ENCODE results near the gene NKIRAS1. TPM values are rescaled to one million over a fixed set of nuclear protein-coding genes. Genes with fewer than 3 reads are reported as not detected.
"Not testable (repeated sequence)": the region's sequence is repeated elsewhere in the genome, so short reads cannot be mapped to it uniquely, and the experiment has no call there.

NKIRAS1 gene
- polyA plus RNA-seq, 4 donors = 14.6 to 18.2 (median 17.4) TPM

DNA sequence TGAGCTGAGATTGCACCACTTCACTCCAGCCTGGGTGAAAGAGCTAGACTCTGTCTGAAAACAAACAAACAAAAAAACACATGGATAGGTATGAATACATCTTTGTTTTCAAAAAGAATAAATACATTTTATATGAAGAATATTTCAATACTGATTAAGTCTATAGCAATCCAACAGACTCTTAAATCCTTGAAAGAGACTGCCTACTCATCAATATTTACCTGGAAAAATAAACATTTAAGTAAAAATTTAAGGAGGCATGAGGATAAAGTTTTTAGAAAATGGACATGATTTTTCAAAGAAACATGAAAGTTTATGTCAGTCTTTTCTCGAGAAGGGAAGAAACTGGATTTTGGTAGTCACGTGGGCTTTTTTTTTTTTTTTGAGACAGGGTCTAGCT, 5.4 kb downstream of the NKIRAS1 start:
- no peak for DNase-seq (ENCODE audit: low read depth in 4 of 4, low spot score in 2 of 4)

GRCh38 chr3:23909341-23909740, 7.4 kb downstream of the NKIRAS1 start:
- no peak for DNase-seq (ENCODE audit: low read depth in 4 of 4, low spot score in 2 of 4)

DNA sequence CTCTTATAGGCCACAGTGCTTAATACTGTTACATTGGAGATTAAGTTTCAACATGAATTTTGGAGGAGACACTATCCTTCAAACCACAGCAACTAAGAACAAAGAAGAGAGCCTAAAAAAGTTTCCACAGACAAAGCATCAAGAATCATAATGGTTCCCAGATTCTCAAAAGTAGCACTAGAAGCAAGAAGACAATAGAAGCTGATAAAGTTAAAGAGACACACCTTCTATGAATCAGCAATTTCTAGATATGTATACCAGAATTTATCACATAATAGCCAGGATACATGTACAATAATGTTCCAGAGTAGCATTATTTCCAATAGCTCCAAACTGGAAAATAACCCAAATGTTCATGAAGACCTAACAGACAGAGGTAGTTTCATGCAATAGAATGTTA, 12.2 kb downstream of the NKIRAS1 start:
- no peak for DNase-seq (ENCODE audit: low read depth in 4 of 4, low spot score in 2 of 4)

DNA sequence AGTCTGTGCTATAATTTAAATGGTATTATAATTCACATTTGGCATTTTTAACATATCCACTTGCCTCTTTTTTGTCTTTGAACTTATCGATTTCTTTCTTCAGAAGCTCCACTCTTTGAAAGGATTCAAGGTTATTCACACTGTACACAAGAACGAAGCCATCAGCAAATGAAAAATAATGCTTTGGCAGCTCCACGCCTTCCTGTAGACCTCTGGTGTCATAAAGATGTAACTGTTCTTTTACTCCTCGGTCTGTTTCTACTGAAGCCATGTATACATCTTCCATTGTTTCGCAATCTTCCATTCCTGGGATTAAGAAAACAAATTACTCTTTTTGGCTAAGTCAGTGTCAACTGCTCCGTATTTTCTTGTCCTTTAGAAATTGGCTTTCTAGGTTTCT, 16.0 kb downstream of the NKIRAS1 start:
- no peak for DNase-seq (ENCODE audit: low read depth in 4 of 4, low spot score in 2 of 4)

DNA sequence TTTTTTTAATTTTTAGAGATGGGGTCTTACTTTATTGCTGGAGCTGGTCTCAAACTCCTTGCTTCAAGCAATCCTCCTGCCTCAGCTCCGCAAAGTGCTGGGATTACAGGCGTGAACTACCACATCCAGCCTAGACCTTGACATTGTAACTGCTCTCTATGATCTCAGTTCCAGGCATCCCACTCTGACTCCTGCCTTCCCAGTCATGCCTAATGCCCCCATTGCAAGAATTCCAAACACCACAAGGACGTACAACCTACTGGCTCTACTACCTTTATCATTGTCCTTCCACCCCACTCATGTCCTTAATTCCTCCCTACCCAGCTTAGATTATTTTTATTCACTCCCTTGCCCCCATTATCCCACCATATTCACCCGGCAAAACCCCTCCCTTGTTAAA, 21.6 kb downstream of the NKIRAS1 start:
- DNase-seq (ENCODE audit: low read depth in 4 of 4, low spot score in 2 of 4) = no peak

DNA sequence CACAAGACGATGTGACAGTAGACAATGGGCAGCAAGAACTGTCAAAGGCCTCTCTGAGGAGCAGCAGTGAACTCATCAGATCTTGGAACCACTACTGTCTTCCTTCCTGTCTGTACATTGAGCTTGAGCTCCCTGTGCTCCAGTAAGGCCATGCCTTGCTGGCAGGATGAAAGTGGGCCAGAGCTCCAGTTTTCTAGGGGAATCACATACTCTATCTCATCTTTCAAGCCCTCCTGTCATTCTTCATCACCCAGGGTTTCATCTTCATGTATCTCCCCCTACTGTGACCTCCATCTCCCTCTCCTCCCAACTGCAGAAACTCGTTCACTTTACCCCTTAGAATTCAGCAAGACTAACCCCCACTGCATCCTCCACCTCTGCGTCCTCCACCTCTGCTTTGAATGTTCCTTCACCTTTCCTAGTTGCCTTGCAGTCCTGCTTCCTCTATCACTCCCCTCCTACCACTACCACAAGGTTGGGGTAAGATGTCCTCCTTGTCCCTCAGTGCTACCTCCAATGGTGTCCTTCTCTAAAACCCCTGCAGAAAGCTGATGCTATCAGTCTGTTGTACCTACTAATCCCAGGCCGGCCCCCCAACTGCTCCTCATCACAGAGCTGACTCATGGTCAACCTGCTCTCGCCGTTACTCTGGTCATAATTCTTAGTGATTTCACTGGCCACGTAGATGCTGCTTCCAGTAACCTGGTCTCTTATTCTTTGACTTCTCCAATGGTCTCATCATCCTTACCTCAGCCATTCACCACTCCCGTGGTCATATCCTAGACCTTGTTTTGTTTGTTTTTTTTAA, 22.3 kb downstream of the NKIRAS1 start:
- no peak for DNase-seq (ENCODE audit: low read depth in 4 of 4, low spot score in 2 of 4)

GRCh38 chr3:23889950-23890349, 26.8 kb downstream of the NKIRAS1 start:
- DNase-seq (ENCODE audit: low read depth in 4 of 4, low spot score in 2 of 4) = no peak

GRCh38 chr3:23889386-23889785, 27.4 kb downstream of the NKIRAS1 start:
- no peak for DNase-seq (ENCODE audit: low read depth in 4 of 4, low spot score in 2 of 4)

GRCh38 chr3:23888617-23889228, 28.1 kb downstream of the NKIRAS1 start:
- no peak for DNase-seq (ENCODE audit: low read depth in 4 of 4, low spot score in 2 of 4)

GRCh38 chr3:23886311-23886710, 30.5 kb downstream of the NKIRAS1 start:
- DNase-seq (ENCODE audit: low read depth in 4 of 4, low spot score in 2 of 4) = no peak

- no peak for DNase-seq (ENCODE audit: low read depth in 4 of 4, low spot score in 2 of 4)
Observed at GRCh38 chr3:23885210-23885609, 31.6 kb downstream of the NKIRAS1 start.

DNA sequence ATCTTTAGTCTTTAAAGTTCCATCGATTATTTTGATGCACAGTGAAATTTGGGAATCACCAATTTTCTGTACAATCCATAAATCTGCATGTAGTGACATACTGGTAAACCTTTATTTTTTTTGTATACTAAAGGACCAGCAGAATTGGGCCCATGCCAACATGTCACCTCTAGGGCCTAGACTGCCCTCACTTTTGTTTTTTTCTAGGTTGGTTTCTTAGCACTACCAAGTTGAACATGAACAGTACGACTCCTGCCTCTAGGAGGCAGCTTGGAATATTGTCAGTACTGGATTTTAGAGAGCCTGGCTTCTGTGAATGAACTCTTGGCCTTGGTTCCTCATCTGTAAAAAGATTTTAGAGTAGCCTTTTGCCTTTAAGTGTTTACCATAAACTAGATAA, 32.3 kb downstream of the NKIRAS1 start:
- no peak for DNase-seq (ENCODE audit: low read depth in 4 of 4, low spot score in 2 of 4)

GRCh38 chr3:23882487-23882918, 34.3 kb downstream of the NKIRAS1 start:
- DNase-seq (ENCODE audit: low read depth in 4 of 4, low spot score in 2 of 4) = no peak

GRCh38 chr3:23881993-23882392, 34.8 kb downstream of the NKIRAS1 start:
- DNase-seq (ENCODE audit: low read depth in 4 of 4, low spot score in 2 of 4) = not testable (repeated sequence)

- DNase-seq (ENCODE audit: low read depth in 4 of 4, low spot score in 2 of 4) = no peak
Observed at GRCh38 chr3:23880703-23881339, 36.0 kb downstream of the NKIRAS1 start.

DNA sequence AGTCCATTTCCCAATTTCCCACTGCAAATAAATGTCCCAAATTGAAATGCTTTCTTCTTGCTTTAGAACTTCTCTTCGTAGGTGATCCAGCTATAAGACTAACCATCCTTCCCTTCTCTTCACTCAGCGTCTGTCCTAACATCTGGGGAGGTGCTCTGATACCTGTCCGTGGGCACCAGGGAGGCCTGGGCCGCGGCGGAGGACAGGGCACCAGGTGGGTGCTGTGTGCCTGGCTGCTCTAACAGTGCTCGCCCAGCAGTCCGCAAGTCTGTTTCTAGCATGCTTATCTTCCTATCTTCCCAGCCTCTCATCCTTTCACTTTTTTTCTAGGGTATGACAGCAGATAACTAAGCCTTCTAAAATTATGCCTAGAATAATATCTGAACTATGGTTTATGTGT, 37.3 kb downstream of the NKIRAS1 start:
- no peak for DNase-seq (ENCODE audit: low read depth in 4 of 4, low spot score in 2 of 4)

DNA sequence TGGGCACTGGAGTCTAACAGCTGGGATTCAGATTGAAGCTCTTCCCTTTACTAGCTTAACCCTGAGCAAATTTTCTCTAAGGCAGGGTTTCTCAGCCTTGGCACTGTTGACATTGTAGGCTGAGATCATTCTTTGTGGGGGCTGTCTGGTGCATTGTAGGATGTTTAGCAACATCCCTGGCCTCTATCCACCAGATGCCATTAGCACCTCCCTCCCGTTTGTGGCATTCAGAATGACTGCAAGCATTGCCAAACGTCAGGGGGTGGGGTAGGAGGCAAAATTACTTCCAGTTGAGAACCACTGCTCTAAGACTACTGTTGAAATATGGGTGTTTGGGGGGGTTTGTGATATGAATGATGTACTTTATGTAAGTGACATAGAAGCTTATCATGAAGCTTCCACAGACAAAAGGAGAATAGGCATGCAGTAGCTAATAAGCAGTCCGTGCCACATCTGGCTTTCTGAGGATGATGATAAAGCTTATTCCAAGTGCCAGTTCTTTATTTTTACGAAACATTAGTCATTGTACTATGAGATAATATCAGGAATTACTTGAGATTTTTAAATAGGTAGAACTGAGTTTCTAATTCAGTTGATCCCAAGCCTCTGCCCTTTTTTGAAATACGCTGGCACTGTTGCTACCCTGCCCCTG, 39.3 kb downstream of the NKIRAS1 start:
- no peak for DNase-seq (ENCODE audit: low read depth in 4 of 4, low spot score in 2 of 4)

GRCh38 chr3:23876923-23877322, 39.9 kb downstream of the NKIRAS1 start:
- no peak for DNase-seq (ENCODE audit: low read depth in 4 of 4, low spot score in 2 of 4)

DNA sequence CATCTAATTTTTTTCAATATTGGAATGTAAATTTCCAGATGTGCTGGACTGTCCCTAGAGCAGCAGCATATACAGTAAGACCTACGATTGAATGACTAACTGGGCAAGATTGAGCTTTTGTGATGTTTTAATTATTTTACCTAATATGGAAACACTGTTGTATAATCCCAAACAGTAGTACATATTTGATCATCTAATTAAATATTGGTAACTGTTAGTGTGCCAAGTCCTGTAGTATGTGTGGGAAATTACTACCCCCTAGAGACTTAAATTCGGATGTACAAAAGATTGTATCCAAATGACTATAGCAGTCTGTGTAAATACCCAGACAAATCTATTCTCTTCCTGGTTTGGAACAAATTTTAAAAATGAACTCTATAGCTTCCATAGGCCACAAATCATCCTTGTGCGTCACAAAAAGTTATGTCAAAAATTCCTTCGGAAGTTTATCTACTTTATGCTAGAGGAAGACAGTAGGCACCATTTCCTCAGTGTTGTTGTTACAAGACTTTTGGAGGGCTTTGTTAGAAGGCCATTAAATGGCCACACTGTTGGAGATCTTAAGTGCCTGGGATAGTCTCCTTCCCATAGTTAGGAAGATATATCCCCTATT, 41.6 kb downstream of the NKIRAS1 start:
- DNase-seq (ENCODE audit: low read depth in 4 of 4, low spot score in 2 of 4) = no peak

DNA sequence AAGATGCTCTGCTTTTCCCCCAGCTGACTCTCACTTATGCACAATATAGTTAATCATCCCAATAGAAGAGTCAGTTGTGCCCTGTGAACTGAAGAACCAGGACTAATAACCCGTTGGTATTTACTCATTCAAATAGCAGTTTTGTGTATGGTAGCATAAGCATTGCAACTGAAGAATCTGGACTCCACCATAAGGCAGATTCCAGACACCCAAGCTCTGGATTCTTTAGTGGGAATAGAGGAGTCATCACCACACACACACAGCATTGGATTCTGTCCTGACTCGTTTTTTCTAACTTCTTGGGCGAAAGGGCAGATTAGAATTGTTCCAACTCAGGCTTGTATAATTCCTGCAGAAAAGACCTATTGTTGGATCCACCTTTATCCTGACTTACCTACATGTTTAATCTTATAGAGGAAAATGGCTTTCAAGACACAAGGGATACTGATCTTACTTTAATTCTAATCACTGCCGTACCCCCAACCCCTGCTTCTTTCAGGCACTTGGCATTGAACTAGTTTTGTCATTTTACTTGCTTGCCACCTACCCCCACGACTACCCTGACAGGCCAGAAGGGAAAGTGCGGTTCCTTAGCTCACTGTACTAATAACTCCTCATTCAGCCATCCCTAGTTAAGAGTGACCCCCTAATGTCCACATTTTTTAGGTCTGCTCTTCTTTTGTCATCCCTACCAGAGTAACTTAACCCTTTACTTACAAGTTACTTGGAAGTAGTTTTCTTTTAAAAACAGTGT, 42.3 kb downstream of the NKIRAS1 start:
- no peak for DNase-seq (ENCODE audit: low read depth in 4 of 4, low spot score in 2 of 4)

Data from left renal cortex interstitium (tissue), 4 donors.